Activated CD4-positive, alpha-beta T cell treated with anti-CD3 and anti-CD28 coated beads for 4 hours (primary cell): ENCODE data around the gene NLK.
A peak's percentile ranks its signal among the peaks of the same experiment; 100 is the strongest.
"Not testable (repeated sequence)": the region's sequence is repeated elsewhere in the genome, so short reads cannot be mapped to it uniquely, and the experiment has no call there.

ENCODE experiments used
- DNase-seq, 2 donors: peaks; one replicate each; pipeline ENCODE4 v3.0.0-alpha.2; 2020

Gene NLK

DNA sequence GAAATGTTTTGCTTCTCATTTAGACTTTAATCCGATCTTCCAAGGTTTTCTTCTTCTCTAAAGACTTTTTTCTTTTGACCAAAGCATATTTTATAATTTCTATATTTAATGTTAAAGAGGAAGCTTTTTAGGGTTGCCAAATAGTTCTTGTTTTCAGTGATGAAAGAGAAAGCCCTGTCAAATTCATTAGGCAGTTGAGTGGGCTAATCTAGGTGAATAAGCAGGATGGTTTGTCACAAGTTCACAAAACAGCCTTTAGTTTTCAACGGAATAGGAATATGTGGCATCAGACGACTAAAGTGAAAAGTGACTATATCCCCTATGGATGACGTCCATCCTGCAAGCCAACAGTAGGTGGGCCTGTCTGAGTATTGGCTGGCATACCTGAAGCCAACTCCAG lies 118.8 kb downstream of the NLK start:
- no peak for DNase-seq

DNA sequence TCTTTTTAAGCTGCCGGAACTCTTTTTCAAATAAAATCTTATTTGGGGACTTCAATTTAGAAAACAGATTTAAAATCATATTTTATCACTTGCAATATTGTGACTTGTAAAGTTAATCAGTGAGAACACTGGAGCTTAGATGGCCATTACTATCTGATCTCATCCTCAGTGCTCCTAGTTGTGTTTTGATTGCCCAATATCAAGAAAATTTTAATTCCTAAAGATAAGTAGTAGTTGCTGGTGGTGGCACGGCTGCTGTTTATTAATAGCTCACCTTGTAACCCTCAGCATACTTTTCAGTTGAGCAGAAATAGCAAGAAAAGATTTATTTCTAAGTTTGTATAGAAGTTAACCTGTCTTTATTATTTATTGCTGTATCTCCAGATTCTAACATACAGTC lies 124.0 kb downstream of the NLK start:
- no peak for DNase-seq

DNA sequence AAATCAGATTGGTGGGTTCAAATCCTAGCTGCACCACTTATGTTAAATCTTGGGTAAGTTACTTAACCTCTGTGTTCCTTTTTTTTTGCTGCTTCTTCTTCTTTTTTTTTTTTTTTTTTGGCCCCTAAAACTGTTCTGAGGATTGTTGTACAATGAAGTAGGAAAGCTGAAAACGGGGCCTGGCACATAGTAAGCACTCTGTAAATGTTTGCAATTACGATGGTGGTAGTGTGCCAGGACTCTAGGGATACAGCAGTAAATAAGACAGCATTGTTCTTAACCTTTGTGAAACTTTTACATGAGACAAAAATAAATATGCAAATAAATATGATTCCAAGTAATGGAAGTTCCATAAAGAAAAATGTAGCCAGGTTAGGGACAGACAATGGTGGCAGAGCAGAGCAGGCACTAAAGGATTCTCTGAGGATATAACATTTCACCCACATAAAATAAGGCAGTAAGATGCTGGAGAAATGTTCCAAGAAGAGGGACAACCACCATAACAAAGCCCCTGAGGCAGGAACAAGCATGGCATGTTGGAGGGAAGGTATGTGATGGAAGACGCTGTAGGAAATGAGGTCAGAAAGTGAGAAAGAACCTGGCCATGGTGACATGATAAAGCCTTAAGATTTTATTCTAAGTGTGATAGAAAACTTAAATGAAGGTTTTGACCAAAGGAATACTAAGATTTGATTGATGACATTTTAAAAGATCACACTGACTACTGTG lies 127.3 kb downstream of the NLK start:
- DNase-seq, result no peak

DNA sequence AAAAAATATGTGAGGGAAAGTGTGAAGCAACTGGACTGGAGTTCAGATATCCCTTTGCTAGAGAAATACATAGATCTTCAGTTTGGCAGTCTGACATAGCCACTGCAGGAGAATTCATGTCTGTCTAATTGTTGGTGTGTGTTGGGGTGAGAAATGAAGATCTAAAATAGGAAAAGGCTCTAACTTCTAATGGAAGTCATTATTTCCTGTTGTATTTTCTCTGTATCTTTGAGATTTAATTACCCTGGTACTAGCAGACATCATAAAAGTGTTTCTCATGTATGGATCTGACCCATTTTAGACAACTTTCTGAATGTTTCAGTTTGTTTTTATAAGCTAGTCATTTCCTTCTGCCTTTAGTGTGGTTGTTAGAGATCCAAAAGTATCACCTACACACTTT lies 128.3 kb downstream of the NLK start:
- DNase-seq, result no peak

DNA sequence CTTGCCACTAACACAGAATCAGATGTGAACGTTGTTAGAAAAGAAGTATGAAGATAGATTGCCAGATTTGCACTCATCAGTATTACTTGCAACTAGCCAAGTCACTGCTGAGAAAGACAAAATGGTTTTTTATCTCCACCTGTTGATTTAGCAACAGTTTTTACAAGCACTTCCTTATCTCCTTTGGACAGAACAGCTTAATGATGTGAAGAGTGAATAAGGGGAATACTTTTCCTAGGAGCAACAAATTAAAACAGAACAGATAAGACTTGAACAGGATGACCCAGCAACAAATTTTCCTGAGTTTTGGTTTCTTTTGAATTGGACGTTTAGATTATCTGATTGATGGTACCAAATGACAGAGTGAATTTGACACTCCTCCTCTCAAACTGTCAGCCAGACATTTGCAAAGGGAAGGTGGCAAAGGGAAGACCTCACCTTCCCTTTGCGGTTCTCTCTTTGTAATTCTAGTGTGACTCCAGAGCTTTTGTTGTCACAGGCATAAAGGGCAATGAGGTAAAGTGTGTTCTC lies 130.6 kb downstream of the NLK start:
- no peak for DNase-seq

DNA sequence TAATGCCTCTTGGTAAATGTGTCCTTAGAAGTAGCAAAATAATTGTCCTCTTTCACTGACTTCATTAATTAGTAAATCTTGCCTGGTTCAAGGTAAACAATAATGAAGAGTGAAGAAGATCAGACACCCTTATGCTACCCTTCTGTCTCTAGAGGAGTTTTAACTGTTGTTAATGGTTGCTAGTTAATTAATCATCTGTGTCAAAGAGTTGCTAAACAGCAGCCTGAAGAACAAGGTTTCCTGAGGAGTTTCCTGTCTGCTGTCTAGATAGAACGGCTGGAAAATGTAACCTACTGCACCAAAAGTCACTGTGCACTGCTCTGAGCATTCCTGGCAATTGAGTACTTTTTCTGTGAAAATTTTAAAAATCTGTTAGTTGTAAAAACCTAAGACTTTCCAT lies 131.3 kb downstream of the NLK start:
- DNase-seq, result no peak

DNA sequence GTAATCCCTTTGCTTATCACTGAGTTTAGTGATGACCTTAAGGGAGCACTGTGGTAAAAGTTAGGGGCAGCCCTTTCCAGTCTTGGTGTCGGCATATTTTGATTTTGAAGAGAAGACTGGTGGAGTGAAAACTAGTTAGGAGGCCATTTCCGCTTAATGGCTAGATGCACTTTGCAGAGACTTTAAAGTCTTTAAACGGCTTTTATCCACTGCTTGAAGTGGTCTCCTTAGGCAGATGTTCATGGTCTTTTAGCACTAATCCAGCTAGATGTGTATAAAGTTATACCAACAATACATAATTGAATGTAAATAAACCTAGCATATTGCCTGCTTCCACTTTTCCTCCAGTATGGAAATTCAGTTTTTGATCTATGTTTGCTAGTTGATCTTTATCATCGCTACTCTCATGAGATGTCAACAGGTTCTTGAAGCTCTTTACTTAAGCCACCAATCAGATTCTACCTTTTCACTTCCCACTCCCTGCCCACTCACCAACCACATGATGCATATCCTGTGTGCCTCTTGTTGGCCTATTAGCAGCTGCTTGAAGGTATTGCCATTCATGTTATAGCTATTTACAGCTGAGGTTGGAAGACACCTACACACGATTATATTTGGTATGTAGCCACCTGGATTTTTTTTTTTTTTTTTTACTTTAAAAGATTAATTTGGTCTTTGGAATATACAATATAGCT lies 132.0 kb downstream of the NLK start:
- peak; percentile 33 for DNase-seq

DNA sequence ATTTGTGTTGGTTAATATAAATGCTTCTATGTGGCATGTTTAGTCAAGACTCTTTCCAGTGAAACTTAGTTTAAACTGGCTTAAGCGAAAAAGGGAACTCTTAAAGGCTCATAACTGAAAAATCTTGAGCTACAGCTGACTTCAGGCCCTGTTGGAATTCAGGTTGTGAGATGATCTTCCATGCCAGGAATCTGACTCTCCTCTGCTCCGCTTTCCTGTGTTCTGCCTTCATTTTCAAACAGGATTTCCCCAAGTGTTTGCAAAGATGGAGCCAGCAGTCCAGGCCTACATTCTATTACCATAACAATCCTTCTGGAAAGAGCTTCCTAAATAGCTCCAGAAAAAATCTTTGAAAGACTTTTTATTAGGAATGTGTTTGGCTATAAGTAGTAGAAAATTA lies 134.9 kb downstream of the NLK start:
- no peak for DNase-seq

DNA sequence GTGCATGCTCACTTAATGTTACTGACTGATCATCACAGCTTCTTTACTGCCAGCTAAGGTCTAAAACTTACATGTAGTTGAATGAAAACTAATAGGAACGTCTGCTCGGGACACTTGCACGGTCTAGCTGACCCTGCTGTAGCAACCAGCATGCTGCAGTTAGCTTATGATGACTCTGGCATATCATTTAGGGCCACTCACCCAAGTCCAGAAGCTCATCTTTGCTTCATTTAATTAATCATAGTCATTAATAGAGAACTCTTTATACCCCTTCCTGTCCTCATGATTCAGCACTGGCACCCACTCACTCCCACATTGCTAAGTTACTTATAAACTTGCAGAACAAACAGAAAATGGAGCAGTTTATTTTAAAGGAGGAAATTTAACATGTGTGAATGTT lies 136.3 kb downstream of the NLK start:
- no peak for DNase-seq

DNA sequence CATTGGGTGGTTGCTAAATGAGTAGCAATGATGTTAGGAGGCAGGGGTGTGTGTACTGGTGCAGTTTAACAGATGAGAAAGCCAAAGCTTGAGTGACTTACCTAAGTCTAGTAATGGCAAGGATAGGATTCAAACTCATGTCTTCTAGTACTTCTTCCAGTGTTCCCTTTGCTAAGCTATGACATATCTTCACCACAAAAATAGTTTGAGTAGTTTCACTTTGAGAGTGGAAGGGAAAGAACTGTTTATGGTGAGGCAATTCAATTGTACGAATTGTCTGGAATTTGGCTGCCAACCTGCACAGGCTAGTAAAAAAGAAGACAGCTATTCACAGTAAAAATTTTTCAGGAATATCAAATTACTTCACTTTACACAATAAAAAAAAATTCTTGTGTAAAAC lies 138.0 kb downstream of the NLK start:
- no peak for DNase-seq

DNA sequence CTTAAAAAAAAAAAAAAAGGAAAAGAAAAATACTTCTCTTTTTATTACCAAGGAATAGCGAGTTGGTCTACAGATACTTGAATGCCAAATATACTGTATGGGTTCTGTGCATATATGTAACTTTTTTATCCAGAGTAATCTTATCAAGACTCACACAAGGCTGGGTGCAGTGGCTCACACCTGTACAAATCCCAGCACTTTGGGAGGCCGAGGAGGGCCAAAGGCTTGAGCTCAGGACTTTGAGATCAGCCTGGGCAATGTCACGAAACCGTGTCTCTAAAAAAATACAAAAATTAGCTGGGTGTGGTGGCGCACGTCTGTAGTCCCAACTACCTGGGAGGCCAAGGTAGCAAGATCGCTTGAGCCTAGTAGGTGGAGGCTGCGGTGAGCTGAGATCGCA lies 139.1 kb downstream of the NLK start:
- DNase-seq, result no peak

DNA sequence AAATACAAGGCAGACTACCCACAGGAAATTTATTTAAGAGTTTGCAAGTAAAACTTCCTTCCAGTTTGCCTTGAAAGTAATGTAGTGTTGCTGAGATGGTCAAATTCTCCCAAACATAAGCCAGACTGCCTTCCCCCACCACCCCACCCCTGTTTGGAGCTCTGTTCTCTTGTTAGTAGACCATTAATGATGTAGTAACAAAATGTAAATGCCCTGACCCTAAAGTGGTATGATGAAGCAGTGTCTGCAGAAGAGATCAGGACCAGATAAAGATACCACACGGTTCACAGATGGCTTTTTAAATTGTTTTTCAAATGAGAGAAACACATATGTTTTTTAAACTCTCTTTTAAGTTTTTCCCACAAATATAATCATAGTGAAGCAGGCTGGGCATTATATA lies 140.1 kb downstream of the NLK start:
- DNase-seq, result no peak

DNA sequence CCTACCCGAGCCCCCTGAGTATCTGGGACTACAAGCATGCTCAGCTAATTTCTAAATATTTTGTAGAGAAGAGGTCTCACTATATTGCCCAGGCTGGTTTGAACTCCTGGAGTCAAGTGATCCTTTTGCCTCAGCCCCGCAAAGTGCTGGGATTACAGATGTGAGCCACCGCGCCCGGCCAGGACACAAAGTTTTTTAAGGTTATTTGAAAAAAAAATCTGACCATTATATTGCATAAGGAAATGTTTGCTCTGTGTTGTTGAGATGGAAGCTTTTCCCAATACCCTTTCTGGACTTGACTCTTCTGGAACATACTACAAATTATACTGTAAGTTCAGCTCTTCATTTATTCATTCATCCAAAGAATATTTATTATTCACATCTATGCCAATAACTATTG lies 143.2 kb downstream of the NLK start:
- no peak for DNase-seq

DNA sequence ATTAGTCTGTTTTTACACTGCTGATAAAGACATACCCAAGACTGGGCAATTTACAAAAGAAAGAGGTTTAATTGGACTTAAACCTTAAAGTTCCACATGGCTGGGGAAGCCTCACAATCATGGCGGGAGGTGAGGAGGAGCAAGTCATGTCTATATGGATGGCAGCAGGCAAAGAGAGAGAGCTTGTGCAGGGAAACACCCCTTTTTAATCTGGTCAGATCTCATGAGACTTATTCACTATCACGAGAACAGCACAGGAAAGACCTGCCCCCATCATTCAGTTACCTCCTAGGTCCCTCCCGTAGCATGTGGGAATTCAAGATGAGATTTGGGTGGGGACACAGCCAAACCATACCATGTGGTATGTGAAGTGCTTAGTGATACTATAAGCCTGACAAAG lies 144.0 kb downstream of the NLK start:
- not testable (repeated sequence) for DNase-seq

DNA sequence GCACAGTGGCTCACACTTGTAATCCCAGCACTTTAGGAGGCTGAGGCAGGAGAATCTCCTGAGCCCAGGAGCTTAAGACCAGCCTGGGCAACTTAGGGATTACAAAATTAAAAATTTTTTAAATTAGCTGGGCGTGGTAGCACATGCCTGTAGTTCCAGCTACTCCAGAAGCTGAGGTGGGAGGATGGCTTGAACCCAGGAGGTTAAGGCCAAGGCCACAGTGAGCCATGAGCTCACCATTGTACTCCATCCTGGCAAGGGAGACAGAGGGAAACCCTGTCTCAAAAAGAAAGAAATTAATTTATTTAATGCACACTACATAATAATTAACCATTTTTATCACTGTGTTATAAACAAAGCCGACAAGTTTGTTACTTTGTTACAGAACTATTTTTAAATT lies 145.5 kb downstream of the NLK start:
- DNase-seq, result no peak

DNA sequence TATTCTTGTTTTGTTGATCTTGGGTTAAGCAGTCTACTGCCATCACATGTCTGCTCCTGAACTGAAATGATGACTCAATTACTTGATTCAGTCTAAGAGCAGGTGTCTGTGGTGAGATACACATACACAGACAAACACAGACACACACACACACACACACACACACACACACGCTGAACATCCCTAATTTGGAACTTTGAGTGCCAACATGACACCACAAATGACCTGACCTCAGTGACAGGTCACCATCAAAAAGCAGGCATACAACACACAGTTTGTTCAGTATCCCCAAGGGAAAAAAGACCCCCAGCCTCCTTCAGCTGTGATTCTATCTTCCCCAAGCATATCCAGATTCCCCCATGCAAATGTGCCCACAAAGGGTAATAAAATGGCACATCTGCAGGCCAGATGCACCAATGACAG lies 146.4 kb downstream of the NLK start:
- no peak for DNase-seq

DNA sequence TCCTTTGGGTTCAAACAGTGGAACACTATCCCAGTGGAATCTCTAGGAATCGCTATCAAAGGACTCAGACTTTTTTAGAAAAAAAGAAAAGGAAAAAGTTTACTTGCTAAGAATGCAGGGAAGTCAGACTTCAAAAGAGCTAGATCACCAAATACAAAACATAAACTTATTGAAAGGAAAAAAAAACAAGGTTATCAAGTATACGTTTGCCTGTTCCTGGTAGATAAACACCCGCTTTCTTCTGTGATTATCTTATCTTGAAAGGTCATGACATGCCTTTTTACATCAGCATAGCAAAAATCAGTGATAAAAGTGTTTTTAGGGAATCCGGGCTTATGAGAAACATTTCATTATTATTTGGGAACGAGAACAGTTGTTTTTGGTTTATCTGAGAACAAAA lies 147.2 kb downstream of the NLK start:
- no peak for DNase-seq

DNA sequence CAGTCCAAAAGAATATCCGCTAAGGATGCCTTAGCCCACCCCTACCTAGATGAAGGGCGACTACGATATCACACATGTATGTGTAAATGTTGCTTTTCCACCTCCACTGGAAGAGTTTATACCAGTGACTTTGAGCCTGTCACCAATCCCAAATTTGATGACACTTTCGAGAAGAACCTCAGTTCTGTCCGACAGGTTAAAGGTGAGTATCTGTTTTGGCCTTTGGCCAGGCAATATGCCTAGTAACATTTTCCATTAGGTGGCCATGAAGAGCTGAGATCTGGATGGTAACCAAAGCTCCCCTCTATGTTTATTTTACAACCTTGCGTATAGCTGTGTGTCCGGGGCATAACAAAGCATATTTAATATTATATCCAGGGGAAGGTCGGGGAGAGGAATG lies 148.5 kb downstream of the NLK start:
- no peak for DNase-seq

DNA sequence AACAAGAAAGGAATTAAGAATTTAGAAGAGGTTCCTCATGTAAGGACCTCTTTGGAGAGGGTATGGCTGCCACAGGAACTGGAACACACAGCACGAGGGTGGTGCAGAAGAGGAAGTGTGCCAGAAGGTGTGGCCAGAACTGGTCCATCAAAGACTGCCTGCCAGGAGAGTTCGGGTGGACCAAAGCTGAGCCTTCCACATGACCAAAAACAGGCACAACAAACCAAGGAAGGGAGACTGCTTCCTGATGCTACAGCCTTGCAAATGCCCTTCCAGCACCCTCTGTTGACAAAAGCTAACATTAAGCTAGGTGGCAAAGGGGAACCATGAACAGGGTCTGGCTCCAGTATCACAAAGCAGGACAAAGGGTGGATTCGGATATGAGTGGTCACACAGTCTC lies 150.8 kb downstream of the NLK start:
- no peak for DNase-seq

DNA sequence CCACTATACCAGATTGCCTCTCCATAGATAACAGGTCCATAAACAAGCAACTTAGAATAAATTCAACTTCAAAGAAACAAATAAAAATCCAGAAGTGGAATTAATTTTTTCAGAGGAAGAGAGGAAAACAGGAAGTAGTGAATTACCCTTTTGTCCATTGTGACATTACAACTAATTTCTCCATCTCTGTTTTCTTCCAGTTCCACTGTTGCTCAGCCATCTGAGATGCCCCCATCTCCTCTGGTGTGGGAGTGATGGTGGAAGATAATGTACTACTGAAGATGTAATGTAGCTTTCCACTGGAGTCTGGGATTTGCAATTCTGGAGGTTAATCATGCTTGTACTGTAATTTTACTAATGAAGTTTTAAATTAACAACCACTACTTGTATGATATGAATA lies 151.9 kb downstream of the NLK start:
- DNase-seq, result no peak

DNA sequence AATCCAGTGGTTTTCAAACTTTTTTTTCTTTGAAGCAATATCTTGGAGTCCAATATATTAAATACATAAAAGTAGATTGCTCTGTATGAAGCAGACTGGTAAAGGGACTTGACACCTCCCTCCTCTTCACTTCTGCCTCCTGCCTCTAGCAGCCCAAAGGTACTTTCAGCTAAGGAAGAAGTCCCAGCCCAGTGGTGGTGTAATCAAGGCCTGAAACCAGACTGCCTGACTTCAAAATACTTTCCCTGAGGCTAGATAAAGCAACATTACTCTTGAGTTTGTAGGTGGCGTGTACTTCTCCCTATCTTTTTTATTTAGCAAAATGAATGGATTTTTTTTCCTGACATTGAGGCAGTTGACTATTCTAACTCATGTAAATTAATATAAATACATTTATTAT lies 154.2 kb downstream of the NLK start:
- DNase-seq, result no peak

DNA sequence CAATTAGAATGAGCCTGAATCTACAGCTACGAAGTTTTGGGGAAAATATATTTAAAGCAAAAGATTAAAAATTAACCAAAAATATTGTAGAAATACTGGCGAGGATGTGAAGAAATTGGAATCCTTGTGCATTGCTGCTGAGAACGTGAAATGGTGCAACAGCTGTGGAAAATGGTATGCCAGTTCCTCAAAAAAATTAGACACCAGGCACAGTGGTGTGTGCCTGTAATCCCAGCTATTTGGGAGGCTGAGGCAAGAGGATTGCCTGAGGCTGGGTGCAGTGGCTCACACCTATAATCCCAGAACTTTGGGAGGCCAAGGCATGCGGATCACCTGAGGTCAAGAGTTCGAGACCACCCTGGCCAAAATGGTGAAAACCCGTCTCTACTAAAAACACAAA lies 156.6 kb downstream of the NLK start:
- DNase-seq, result no peak

DNA sequence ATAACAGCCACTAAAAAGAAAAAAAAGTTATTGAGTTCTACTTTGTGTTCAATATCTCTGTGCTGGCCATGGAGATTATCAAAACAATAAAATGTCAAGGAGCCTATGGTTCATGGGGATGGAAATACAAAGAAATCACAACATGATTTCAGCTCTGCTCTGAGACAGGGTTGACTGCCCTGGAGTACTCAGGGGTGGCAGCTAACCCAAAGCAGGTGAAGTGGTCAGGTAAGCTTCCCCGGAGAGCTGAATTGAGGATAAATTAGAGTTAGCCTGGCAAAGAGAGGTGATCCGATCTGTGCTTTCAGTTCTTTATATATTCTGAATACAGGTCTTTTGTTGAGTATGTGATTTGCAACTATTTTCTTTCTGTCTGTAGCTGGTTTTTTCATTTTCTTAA lies 157.3 kb downstream of the NLK start:
- DNase-seq, result no peak

DNA sequence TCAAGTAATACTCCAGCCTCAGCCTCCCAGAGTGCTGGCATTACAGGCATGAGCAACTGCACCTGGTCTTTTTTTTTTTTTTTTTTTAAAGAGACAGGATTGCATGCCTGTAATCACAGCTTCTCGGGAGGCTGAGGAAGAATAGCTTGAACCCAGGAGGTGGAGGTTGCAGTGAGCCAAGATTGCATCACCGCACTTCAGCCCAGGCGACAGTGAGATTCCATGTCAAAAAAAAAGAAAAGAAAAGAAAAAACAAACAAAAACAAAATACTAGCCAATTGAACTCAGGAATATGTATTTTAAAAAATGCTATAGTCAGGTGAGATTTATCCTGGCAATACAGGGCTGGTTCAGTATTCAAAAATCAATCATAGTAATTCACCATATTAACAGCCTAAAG lies 158.8 kb downstream of the NLK start:
- no peak for DNase-seq

DNA sequence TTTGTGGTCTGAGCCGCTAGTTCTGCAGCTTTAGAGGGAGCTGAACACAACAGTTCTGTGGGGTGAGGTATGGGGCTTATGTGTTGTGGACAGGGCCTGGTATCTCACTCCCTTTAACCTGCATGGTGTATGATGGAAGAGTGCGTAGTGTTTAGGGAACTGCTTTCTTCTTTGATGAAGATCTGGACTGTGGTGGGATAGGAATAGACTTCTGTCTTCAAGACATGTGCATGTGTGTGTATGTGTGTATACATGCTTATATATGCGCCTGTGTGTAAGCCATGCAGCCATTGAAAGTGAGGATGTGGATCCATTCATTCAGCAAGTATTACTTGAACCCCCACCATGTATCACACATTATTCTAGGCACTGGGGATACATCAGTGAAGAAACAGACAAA lies 161.8 kb downstream of the NLK start:
- DNase-seq, result no peak
